ENCODE results near the gene OR14K1.

- TF ChIP-seq, protein P1, sequence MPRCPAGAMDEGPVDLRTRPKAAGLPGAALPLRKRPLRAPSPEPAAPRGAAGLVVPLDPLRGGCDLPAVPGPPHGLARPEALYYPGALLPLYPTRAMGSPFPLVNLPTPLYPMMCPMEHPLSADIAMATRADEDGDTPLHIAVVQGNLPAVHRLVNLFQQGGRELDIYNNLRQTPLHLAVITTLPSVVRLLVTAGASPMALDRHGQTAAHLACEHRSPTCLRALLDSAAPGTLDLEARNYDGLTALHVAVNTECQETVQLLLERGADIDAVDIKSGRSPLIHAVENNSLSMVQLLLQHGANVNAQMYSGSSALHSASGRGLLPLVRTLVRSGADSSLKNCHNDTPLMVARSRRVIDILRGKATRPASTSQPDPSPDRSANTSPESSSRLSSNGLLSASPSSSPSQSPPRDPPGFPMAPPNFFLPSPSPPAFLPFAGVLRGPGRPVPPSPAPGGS (IDR thresholded peaks at IDR 0.05), result no peak
- TF ChIP-seq CTCF (IDR thresholded peaks at IDR 0.05), result no peak
- no peak for TF ChIP-seq HDAC2 (IDR thresholded peaks at IDR 0.05)
- TF ChIP-seq POLR2A (IDR thresholded peaks at IDR 0.05; ENCODE audit: low read length), result no peak
- no peak for TF ChIP-seq CEBPB (IDR thresholded peaks at IDR 0.05)
- TF ChIP-seq ZFP36 (IDR thresholded peaks at IDR 0.05; ENCODE audit: borderline replicate concordance, partially characterized antibody), result no peak
- no peak for TF ChIP-seq PHF8 (IDR thresholded peaks at IDR 0.05; ENCODE audit: borderline replicate concordance, low read depth)
- TF ChIP-seq, protein P2, sequence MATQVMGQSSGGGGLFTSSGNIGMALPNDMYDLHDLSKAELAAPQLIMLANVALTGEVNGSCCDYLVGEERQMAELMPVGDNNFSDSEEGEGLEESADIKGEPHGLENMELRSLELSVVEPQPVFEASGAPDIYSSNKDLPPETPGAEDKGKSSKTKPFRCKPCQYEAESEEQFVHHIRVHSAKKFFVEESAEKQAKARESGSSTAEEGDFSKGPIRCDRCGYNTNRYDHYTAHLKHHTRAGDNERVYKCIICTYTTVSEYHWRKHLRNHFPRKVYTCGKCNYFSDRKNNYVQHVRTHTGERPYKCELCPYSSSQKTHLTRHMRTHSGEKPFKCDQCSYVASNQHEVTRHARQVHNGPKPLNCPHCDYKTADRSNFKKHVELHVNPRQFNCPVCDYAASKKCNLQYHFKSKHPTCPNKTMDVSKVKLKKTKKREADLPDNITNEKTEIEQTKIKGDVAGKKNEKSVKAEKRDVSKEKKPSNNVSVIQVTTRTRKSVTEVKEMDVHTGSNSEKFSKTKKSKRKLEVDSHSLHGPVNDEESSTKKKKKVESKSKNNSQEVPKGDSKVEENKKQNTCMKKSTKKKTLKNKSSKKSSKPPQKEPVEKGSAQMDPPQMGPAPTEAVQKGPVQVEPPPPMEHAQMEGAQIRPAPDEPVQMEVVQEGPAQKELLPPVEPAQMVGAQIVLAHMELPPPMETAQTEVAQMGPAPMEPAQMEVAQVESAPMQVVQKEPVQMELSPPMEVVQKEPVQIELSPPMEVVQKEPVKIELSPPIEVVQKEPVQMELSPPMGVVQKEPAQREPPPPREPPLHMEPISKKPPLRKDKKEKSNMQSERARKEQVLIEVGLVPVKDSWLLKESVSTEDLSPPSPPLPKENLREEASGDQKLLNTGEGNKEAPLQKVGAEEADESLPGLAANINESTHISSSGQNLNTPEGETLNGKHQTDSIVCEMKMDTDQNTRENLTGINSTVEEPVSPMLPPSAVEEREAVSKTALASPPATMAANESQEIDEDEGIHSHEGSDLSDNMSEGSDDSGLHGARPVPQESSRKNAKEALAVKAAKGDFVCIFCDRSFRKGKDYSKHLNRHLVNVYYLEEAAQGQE (IDR thresholded peaks at IDR 0.05), result no peak
- no peak for TF ChIP-seq KDM1A (IDR thresholded peaks at IDR 0.05; ENCODE audit: low read depth)
- peak; percentile 85 for TF ChIP-seq MAFK (IDR thresholded peaks at IDR 0.05; ENCODE audit: partially characterized antibody)
- no peak for TF ChIP-seq MAX (IDR thresholded peaks at IDR 0.05)
- TF ChIP-seq FOSL2 (IDR thresholded peaks at IDR 0.05), result no peak
- TF ChIP-seq FOSL2 (CRISPR knock-in tag; IDR thresholded peaks at IDR 0.05), result no peak
Observed at GRCh38 chr1:247769603-247770002, 31.2 kb downstream of the OR14K1 start.
